ENCODE measurements around the gene MET. TPM values are rescaled to one million over a fixed set of nuclear protein-coding genes. Genes with fewer than 3 reads are reported as not detected.

MET gene
- total and polyA plus RNA-seq, 10 donors, result 0.68 to 28.8 (median 19.1) TPM

DNA sequence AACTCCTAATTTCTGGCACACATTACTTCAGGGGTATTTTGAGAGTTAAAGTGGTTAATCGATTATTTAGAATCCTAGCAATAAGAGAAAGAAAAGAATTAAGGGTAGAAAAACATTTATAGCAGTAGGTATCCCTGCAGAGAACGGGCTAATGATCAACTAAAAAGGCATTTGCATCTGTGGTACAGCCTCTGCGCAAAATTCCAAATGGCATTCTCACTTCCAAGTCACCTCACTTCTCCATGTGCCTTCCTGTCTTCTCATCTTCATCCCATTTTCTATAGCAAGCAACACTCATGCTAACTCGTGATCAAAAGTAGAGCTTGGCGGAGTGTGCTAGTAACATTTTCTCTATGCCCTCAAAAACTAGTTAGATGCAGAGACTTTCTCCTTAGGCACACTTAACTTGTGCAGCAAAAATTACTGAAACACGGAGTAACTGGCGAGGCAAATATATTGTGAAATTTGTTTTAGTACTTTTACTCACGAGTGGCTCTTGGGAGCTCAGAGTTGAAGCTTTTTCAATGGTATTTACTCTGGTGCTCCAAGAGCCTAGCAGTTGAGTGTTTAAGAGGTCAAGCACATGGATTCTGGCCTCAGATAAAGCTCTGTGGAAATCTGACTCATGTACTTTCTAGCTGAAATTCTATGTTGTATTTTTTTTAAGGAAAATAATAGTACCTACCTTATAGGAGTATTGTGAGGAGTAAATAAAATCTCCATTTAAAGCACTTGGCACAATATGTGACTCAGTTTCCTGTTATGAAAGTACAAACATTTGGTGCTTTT, 65.1 kb downstream of the MET start:
- intact Hi-C loops (cut with DNase I; ENCODE audit: low total_unique reads), result no loop called here
- Histone ChIP-seq H3K27me3 (replicated peaks in 1 of 7) (peaks cover 0 to 6% (median 0%) of the 10 kb centered on the region in 7 donors), H3K36me3 (no peaks in the 10 kb centered on the region), H3K4me3 (no peak overlapping the region), H3K9me3 (no peaks in the 10 kb centered on the region), H3K4me1 (no peaks in the 10 kb centered on the region), H3K27ac (no peak overlapping the region)
- no peak for DNase-seq
- 84 to 94% (median 88%) methylated on average over 8 of the region's 8 CpGs for WGBS, 5 donors
- TF ChIP-seq, protein P1, sequence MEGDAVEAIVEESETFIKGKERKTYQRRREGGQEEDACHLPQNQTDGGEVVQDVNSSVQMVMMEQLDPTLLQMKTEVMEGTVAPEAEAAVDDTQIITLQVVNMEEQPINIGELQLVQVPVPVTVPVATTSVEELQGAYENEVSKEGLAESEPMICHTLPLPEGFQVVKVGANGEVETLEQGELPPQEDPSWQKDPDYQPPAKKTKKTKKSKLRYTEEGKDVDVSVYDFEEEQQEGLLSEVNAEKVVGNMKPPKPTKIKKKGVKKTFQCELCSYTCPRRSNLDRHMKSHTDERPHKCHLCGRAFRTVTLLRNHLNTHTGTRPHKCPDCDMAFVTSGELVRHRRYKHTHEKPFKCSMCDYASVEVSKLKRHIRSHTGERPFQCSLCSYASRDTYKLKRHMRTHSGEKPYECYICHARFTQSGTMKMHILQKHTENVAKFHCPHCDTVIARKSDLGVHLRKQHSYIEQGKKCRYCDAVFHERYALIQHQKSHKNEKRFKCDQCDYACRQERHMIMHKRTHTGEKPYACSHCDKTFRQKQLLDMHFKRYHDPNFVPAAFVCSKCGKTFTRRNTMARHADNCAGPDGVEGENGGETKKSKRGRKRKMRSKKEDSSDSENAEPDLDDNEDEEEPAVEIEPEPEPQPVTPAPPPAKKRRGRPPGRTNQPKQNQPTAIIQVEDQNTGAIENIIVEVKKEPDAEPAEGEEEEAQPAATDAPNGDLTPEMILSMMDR (IDR thresholded peaks at IDR 0.05 in 8 of 11, conservative IDR thresholded peaks at IDR 0.05 in 3 of 11), result no peak
- TF ChIP-seq POLR2AphosphoS5 (IDR thresholded peaks at IDR 0.05), result no peak
- TF ChIP-seq POLR2A (IDR thresholded peaks at IDR 0.05), result no peak

DNA sequence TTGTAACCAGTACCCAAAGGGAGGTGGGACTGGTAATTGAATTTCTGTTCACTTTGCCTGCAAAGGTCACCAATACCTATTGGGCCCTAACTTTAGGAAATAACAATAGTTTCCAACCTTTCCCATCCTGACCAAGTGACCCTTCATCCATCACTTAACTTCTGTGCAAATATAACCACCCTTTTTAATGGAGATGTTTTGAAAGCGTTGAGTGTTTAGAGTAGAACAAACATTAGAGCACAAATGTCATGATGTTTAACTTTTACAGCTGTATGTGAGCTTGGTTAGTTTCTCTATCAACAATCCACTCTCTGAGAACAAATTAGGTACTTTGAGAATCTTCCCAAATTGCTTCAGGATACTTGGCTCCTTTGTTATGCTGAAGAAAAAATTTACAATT, 66.4 kb downstream of the MET start:
- Histone ChIP-seq H3K9me3 (no peaks in the 10 kb centered on the region), H3K4me3 (no peak overlapping the region), H3K36me3 (no peaks in the 10 kb centered on the region), H3K4me1 (no peaks in the 10 kb centered on the region), H3K27me3 (replicated peaks in 1 of 7) (peaks cover 0 to 6% (median 0%) of the 10 kb centered on the region in 7 donors), H3K27ac (no peak overlapping the region)
- TF ChIP-seq POLR2A (IDR thresholded peaks at IDR 0.05) (no peak), POLR2AphosphoS5 (IDR thresholded peaks at IDR 0.05) (no peak)
- TF ChIP-seq, protein P1 (IDR thresholded peaks at IDR 0.05 in 8 of 11, conservative IDR thresholded peaks at IDR 0.05 in 3 of 11), result no peak
- WGBS, 5 donors, result 79 to 95% (median 92%) methylated on average over 1 of the region's 1 CpG
- no peak for DNase-seq
- intact Hi-C loops (cut with DNase I; ENCODE audit: low total_unique reads), result no loop called here

DNA sequence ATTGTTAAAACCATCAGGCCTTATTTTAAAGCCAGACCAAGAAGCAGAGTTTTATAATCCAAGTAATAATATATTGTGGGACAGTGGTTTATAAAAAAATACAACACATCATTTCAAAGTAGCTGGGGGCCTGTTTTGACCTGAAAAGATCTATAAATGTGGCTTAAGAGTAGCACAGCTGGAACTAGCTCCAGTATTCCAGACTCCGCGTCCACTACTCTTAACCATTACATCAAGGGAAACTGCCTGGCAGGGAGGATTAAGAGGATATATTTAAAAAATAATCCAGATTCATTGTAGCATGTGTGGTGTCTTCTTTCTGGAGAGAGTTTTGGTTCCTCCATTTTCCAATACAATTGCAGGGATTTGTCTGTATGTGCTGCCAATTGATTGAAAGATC, 67.3 kb downstream of the MET start:
- H3K9me3 ChIP-seq, result no peaks in the 10 kb centered on the region
- 93 to 99% (median 98%) methylated on average over 2 of the region's 2 CpGs for WGBS, 5 donors
- no peaks in the 10 kb centered on the region for H3K36me3 ChIP-seq
- H3K27me3 ChIP-seq (replicated peaks in 1 of 7), result peaks cover 0 to 10% (median 0%) of the 10 kb centered on the region in 7 donors
- no peak for DNase-seq
- no peaks in the 10 kb centered on the region for H3K4me1 ChIP-seq
- H3K27ac ChIP-seq, result no peak overlapping the region
- no peak for TF ChIP-seq POLR2A (IDR thresholded peaks at IDR 0.05)
- TF ChIP-seq, protein P1 (IDR thresholded peaks at IDR 0.05 in 8 of 11, conservative IDR thresholded peaks at IDR 0.05 in 3 of 11), result no peak
- no peak overlapping the region for H3K4me3 ChIP-seq
- intact Hi-C loops (cut with DNase I; ENCODE audit: low total_unique reads), result no loop called here

DNA sequence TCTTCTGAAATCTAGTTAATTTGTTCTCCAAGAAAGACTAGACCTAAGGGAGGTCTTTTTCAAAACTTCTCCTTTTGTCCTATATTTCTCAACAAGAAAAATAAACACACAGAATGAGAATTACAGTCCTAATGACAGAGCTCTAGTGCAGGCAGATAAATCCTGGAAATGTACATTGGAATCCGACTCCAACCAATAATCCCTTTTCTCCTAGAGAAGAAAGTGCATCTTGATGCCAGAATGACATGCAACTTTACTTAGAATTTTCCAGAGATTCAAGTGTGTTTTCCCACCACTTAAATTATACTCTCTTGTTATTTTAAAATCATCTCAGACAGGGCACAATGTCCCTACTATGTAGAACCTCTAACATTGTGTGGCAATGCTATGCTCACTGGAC, 68.2 kb downstream of the MET start:
- Histone ChIP-seq H3K27ac (no peak overlapping the region), H3K27me3 (replicated peaks in 1 of 7) (peaks cover 0 to 14% (median 0%) of the 10 kb centered on the region in 7 donors), H3K4me1 (no peaks in the 10 kb centered on the region), H3K36me3 (no peaks in the 10 kb centered on the region), H3K9me3 (no peaks in the 10 kb centered on the region), H3K4me3 (no peak overlapping the region)
- DNase-seq, result no peak
- no peak for TF ChIP-seq POLR2A (IDR thresholded peaks at IDR 0.05)
- TF ChIP-seq, protein P1 (IDR thresholded peaks at IDR 0.05 in 8 of 11, conservative IDR thresholded peaks at IDR 0.05 in 3 of 11), result no peak
- WGBS, 5 donors, result 87 to 100% (median 94%) methylated on average over 1 of the region's 1 CpG
- intact Hi-C loops (cut with DNase I; ENCODE audit: low total_unique reads), result no loop called here
